H1 (cell line): Measurements from ENCODE around the gene GDPD3. TPM values are rescaled to one million over a fixed set of nuclear protein-coding genes. Genes with fewer than 3 reads are reported as not detected.

Experiments
- CTCF ChIA-PET: fragments of 300-600 bp; sonication (Branson Sonifier 250); formaldehyde crosslinking; loops from one replicate; lab custom pipeline; 2021; ENCODE audit not compliant: partially characterized antibody; lab: Charles Lee
- POLR2A ChIA-PET: fragments of 300-600 bp; sonication (Branson Sonifier 250); formaldehyde crosslinking; loops from one replicate; lab custom pipeline; 2021; ENCODE audit warnings: inconsistent platforms; ENCODE audit not compliant: partially characterized antibody; lab: Charles Lee
- DNase-seq, 2 experiments: peaks; one replicate each; pipeline versions ENCODE4 v3.0.0 to v3.0.0-alpha.2; 2010 to 2022; ENCODE audit warnings: low spot score in 2 of 2, low read depth in 1 of 2, mixed read lengths in 1 of 2
- FAIRE-seq: peaks from 2 replicates; lab custom pipeline; 2011; peaks lifted over from hg19 to GRCh38; lab: Jason Lieb, UNC
- H2AFZ ChIP-seq: 2 replicates; pipeline ENCODE4 v1.8.1; 2012; ENCODE audit warnings: low read length, inconsistent platforms
- H2AK5ac ChIP-seq: 2 replicates; pipeline ENCODE4 v1.6.1; 2013; ENCODE audit warnings: low read depth, low read length
- H2BK120ac ChIP-seq: replicated peaks from 2 replicates; pipeline ENCODE3; 2013; ENCODE audit warnings: low read depth, low read length, inconsistent platforms
- H2BK12ac ChIP-seq: 2 replicates; pipeline ENCODE4 v1.6.1; 2013; ENCODE audit warnings: low read depth, low read length
- H2BK15ac ChIP-seq: 2 replicates; pipeline ENCODE4 v1.6.1; 2013; ENCODE audit warnings: low read length
- H2BK20ac ChIP-seq: 2 replicates; pipeline ENCODE4 v1.6.1; 2013; ENCODE audit warnings: low read length
- H2BK5ac ChIP-seq: 2 replicates; pipeline ENCODE4 v1.6.1; 2013; ENCODE audit warnings: low read depth, low read length
- H3K14ac ChIP-seq: 2 replicates; pipeline ENCODE4 v1.6.1; 2013; ENCODE audit warnings: inconsistent platforms; ENCODE audit not compliant: insufficient read length
- H3K18ac ChIP-seq: 2 replicates; pipeline ENCODE4 v1.6.1; 2013; ENCODE audit warnings: low read length; ENCODE audit errors: extremely low read depth
- H3K23ac ChIP-seq: 2 replicates; pipeline ENCODE4 v1.6.1; 2013; ENCODE audit warnings: inconsistent platforms; ENCODE audit not compliant: insufficient read length
- H3K23me2 ChIP-seq: 2 replicates; pipeline ENCODE4 v1.6.1; 2013; ENCODE audit warnings: low read depth, low read length
- H3K27ac ChIP-seq: 2 replicates; pipeline ENCODE4 v1.6.1; 2011; ENCODE audit warnings: low read depth, low read length, inconsistent platforms
- H3K27me3 ChIP-seq, 4 experiments: replicated peaks in 1 of 4; 1 replicate in 1 of 4; 2 replicates in 3 of 4; pipeline versions ENCODE4 v1.6.1 to v1.8.1; 2011 to 2013; ENCODE audit warnings: low read length in 3 of 4, mild to moderate bottlenecking in 3 of 4, inconsistent platforms in 2 of 4, mixed read lengths in 2 of 4, moderate library complexity in 1 of 4; ENCODE audit not compliant: control insufficient read depth in 3 of 4, insufficient read depth in 3 of 4; ENCODE audit errors: extremely low read depth in 1 of 4
- H3K36me3 ChIP-seq, 4 experiments: 2 replicates each; pipeline versions ENCODE4 v1.6.1 to v1.8.1; 2011 to 2013; ENCODE audit warnings: mild to moderate bottlenecking in 4 of 4, low read length in 3 of 4, moderate library complexity in 2 of 4, control low read depth in 1 of 4, inconsistent platforms in 1 of 4; ENCODE audit not compliant: insufficient read depth in 4 of 4, control insufficient read depth in 2 of 4
- H3K4ac ChIP-seq: replicated peaks from 2 replicates; pipeline ENCODE3; 2013; ENCODE audit warnings: low read length, low read depth, mixed read lengths, inconsistent platforms; ENCODE audit not compliant: insufficient read length
- H3K4me1 ChIP-seq, 4 experiments: replicated peaks in 1 of 4; 1 replicate in 1 of 4; 2 replicates in 3 of 4; pipeline versions ENCODE4 v1.6.1 to v1.8.1; 2011 to 2013; ENCODE audit warnings: low read length in 3 of 4, inconsistent platforms in 2 of 4, mixed read lengths in 1 of 4; ENCODE audit not compliant: insufficient read depth in 4 of 4, control insufficient read depth in 3 of 4
- H3K4me2 ChIP-seq, 2 experiments: 2 replicates each; pipeline versions ENCODE4 v1.6.1 to v1.8.1; 2011 to 2013; ENCODE audit warnings: low read depth in 2 of 2, low read length in 2 of 2, control low read depth in 1 of 2, inconsistent platforms in 1 of 2, mild to moderate bottlenecking in 1 of 2; ENCODE audit not compliant: insufficient read depth in 1 of 2
- H3K4me3 ChIP-seq, 4 experiments: fragments of 200-600, 300-600 bp in 1 of 4; sonication (generic), shearing (Covaris generic), sonication (Bioruptor Twin) in 1 of 4; 2 replicates each; pipeline versions ENCODE4 v1.5.1 to v1.8.1; 2011 to 2016; ENCODE audit warnings: low read length in 4 of 4, low read depth in 3 of 4, control low read depth in 2 of 4, inconsistent platforms in 2 of 4, mild to moderate bottlenecking in 2 of 4, mixed read lengths in 1 of 4, moderate library complexity in 1 of 4; ENCODE audit not compliant: insufficient read depth in 2 of 4; ENCODE audit errors: extremely low read depth in 1 of 4
- H3K56ac ChIP-seq: replicated peaks from 2 replicates; pipeline ENCODE3; 2013; ENCODE audit warnings: low read depth, mild to moderate bottlenecking, mixed read lengths, low read length, inconsistent platforms; ENCODE audit not compliant: insufficient read length
- H3K79me1 ChIP-seq: 2 replicates; pipeline ENCODE4 v1.6.1; 2013; ENCODE audit warnings: low read depth, low read length, control low read depth
- H3K79me2 ChIP-seq, 2 experiments: 2 replicates each; pipeline versions ENCODE4 v1.6.1 to v1.8.1; 2012 to 2013; ENCODE audit warnings: low read length in 2 of 2, mild to moderate bottlenecking in 2 of 2, inconsistent platforms in 1 of 2; ENCODE audit not compliant: insufficient read depth in 2 of 2, control insufficient read depth in 1 of 2
- H3K9ac ChIP-seq, 4 experiments: replicated peaks in 1 of 4; 1 replicate in 1 of 4; 2 replicates in 3 of 4; pipeline versions ENCODE4 v1.6.1 to v1.8.1; 2011 to 2013; ENCODE audit warnings: low read depth in 3 of 4, low read length in 3 of 4, control low read depth in 2 of 4, mild to moderate bottlenecking in 2 of 4, moderate library complexity in 2 of 4, inconsistent platforms in 1 of 4; ENCODE audit errors: extremely low read depth in 1 of 4
- H3K9me3 ChIP-seq, 2 experiments: 2 replicates each; pipeline versions ENCODE4 v1.6.1 to v1.8.1; 2012 to 2013; ENCODE audit warnings: mild to moderate bottlenecking in 2 of 2, moderate library complexity in 2 of 2, control low read depth in 1 of 2, inconsistent platforms in 1 of 2, low read depth in 1 of 2, low read length in 1 of 2, mixed read lengths in 1 of 2; ENCODE audit not compliant: insufficient read depth in 2 of 2
- H4K20me1 ChIP-seq, 2 experiments: replicated peaks in 1 of 2; 2 replicates each; pipeline versions ENCODE3 to v1.8.1; 2011 to 2013; ENCODE audit warnings: inconsistent platforms in 2 of 2, low read length in 2 of 2, mild to moderate bottlenecking in 1 of 2; ENCODE audit not compliant: insufficient read depth in 2 of 2, control insufficient read depth in 1 of 2
- H4K5ac ChIP-seq: 2 replicates; pipeline ENCODE4 v1.6.1; 2013; ENCODE audit warnings: low read length, low read depth, mixed read lengths, inconsistent platforms; ENCODE audit not compliant: insufficient read length
- H4K8ac ChIP-seq: 2 replicates; pipeline ENCODE4 v1.8.0; 2013; ENCODE audit warnings: mild to moderate bottlenecking, moderate library complexity, low read length, inconsistent platforms; ENCODE audit not compliant: insufficient read depth; ENCODE audit errors: extremely low read depth
- H4K91ac ChIP-seq: replicated peaks from 2 replicates; pipeline ENCODE3; 2013; ENCODE audit warnings: low read length, mixed read lengths, inconsistent platforms; ENCODE audit not compliant: insufficient read length
- CEBPB ChIP-seq: IDR thresholded peaks from 2 replicates; pipeline ENCODE4 v1.6.1; 2012; ENCODE audit warnings: low read depth, low read length
- TBP ChIP-seq: IDR thresholded peaks from 2 replicates; pipeline ENCODE4 v1.6.1; 2011; ENCODE audit warnings: low read depth, low read length, improper control_type of control experiment
- WGBS, 2 experiments: shearing (Covaris generic) in 1 of 2; methylation state at CpG; one replicate each; pipeline versions ENCODE4 v1.1.6 to v1.1.7; 2013 to 2015; ENCODE audit warnings: low lambda C conversion rate in 2 of 2, mixed read lengths in 2 of 2, inconsistent platforms in 1 of 2, low coverage in 1 of 2, missing lambda C conversion rate in 1 of 2; ENCODE audit not compliant: insufficient replicate concordance in 2 of 2, insufficient coverage in 1 of 2, insufficient read length in 1 of 2; ENCODE audit errors: extremely low coverage in 1 of 2, missing lambda C conversion rate in 1 of 2; 5-methylcytosine and 5-hydroxymethylcytosine counted together
- polyA plus RNA-seq, 7 experiments: library from polyadenylated mRNA; depleted of rRNA in 3 of 7; stranded (reverse) in 5 of 7; unstranded in 2 of 7; fragments of >200 nt in 5 of 7; fragments of 200-250 nt in 2 of 7; gene quantifications; 1 replicate in 5 of 7; 2 replicates in 1 of 7; 4 replicates in 1 of 7; pipeline versions ENCODE4 v1.2.1 to v1.2.3, GENCODE V29; 2011 to 2013; ENCODE audit warnings: missing spikeins in 2 of 7, mixed read lengths in 2 of 7
- total RNA-seq: library from RNA; stranded (reverse); fragmentation: NEBNext Ultra II Directional; extraction: Animal tissue kit (Norgen Biotek cat#: 25700); gene quantifications from 2 replicates; pipeline ENCODE4 v1.2.1, GENCODE V29; 2021

GDPD3 gene
- total and polyA plus RNA-seq, 2 of the 8 experiments (the other 6 are each of a cell fraction or from before 2014, with no cell fraction given), result 0.20 TPM; not detected in 1

- Histone ChIP-seq H3K23ac (no peak overlapping the region), H3K56ac (no peak overlapping the region), H2BK12ac (no peak overlapping the region), H2BK5ac (no peak overlapping the region), H3K4me2 (no peak overlapping the region), H2BK120ac (no peak overlapping the region), H3K36me3 (no peaks in the 10 kb centered on the region), H2AFZ (no peak overlapping the region), H3K27ac (no peak overlapping the region), H3K4me1 (no peaks in the 10 kb centered on the region), H3K79me1 (no peaks in the 10 kb centered on the region), H3K27me3 (no peaks in the 10 kb centered on the region), H3K4me3 (no peak overlapping the region), H4K91ac (no peak overlapping the region), H3K9me3 (0 out of 4 replicates have a peak, but pooled peaks cover 0 to 5% of the 10 kb centered on the region in 2 experiments), H3K14ac (no peak overlapping the region), H4K5ac (no peak overlapping the region), H3K4ac (no peak overlapping the region), H3K79me2 (no peaks in the 10 kb centered on the region), H2AK5ac (no peak overlapping the region), H3K23me2 (no peaks in the 10 kb centered on the region), H3K18ac (no peak overlapping the region), H4K8ac (no peak overlapping the region), H3K9ac (no peak overlapping the region), H2BK20ac (no peak overlapping the region), H4K20me1 (no peaks in the 10 kb centered on the region), H2BK15ac (no peak overlapping the region)
- TF ChIP-seq CEBPB (no peak), TBP (no peak)
- ChIA-PET CTCF (interaction anchor here (1.3 kb wide), 1 partner anchor 36 kb away, joined by 6 read pairs; no protein-coding TSS in a partner anchor), POLR2A (no interaction called here)
- FAIRE-seq (no peak), DNase-seq (no peak)
- WGBS, 2 experiments, result 85% methylated on average over 3 of the region's 3 CpGs; no CpG with 5 or more reads in 1 of the 2 experiments
Observed at GRCh38 chr16:30147843-30148510, 34.6 kb upstream of the GDPD3 start.
